NCI-H2227 treated with DMSO at 0.1 percent for 48 hours (cell line): ENCODE measurements around the gene KPNA6.

Source experiments
- DNase-seq: peaks from one replicate; lab custom pipeline; 2025; lab: John Stamatoyannopoulos, UW

The KPNA6 gene

GRCh38 chr1:32219022-32219421 is 111.2 kb downstream of the KPNA6 start:
- no peak for DNase-seq

GRCh38 chr1:32220746-32221580 is 113.1 kb downstream of the KPNA6 start:
- no peak for DNase-seq

- no peak for DNase-seq
These were observed 113.7 kb downstream of the KPNA6 start for GRCh38 chr1:32221581-32221979.

- DNase-seq: peak; percentile 85
These were observed 114.3 kb downstream of the KPNA6 start, which contains the start of the genes EIF3I and TMEM234 for GRCh38 chr1:32221980-32222755. TSS of gene EIF3I (plus strand) at chr1:32222407. CDS start at chr1:32222442, 35 bp downstream. TSS of gene TMEM234 (minus strand) at chr1:32222353. CDS start at chr1:32222322, 31 bp downstream.

GRCh38 chr1:32223683-32224082 is 115.8 kb downstream of the KPNA6 start:
- DNase-seq: no peak

GRCh38 chr1:32224285-32224684 is 116.4 kb downstream of the KPNA6 start:
- no peak for DNase-seq
